KMS-11 (cell line): ENCODE measurements around the gene CD300LG.
"Not testable (repeated sequence)": the region's sequence is repeated elsewhere in the genome, so short reads cannot be mapped to it uniquely, and the experiment has no call there.

Source experiments
- H2AFZ ChIP-seq: fragments of 200-600 bp; sonication (generic); 2 replicates; pipeline ENCODE4 v1.6.1; 2016; ENCODE audit warnings: antibody characterized with exemption, mixed run types, low read depth
- H3K27ac ChIP-seq: fragments of 200-600 bp; sonication (generic); 2 replicates; pipeline ENCODE4 v1.6.1; 2016; ENCODE audit warnings: mild to moderate bottlenecking, mixed run types
- H3K27me3 ChIP-seq: fragments of 200-600 bp; sonication (generic); 2 replicates; pipeline ENCODE4 v1.6.1; 2017; ENCODE audit warnings: mild to moderate bottlenecking, low read depth, mixed run types, moderate library complexity; ENCODE audit not compliant: insufficient read depth
- H3K36me3 ChIP-seq: fragments of 200-600 bp; sonication (generic); 2 replicates; pipeline ENCODE4 v1.6.1; 2017; ENCODE audit warnings: mild to moderate bottlenecking, mixed run types; ENCODE audit not compliant: insufficient read depth
- H3K4me1 ChIP-seq: fragments of 200-600 bp; sonication (generic); 2 replicates; pipeline ENCODE4 v1.6.1; 2016; ENCODE audit warnings: mild to moderate bottlenecking, low read depth, mixed run types; ENCODE audit not compliant: poor library complexity, severe bottlenecking
- H3K4me2 ChIP-seq: fragments of 200-600 bp; sonication (generic); 2 replicates; pipeline ENCODE4 v1.7.0; 2016; ENCODE audit warnings: mild to moderate bottlenecking, mixed run types
- H3K4me3 ChIP-seq: fragments of 200-600 bp; sonication (generic); IDR thresholded peaks from 2 replicates; pipeline ENCODE4 v1.6.1; 2017; ENCODE audit warnings: low read depth, low read length, mixed read lengths; ENCODE audit not compliant: insufficient read depth
- H3K79me2 ChIP-seq: fragments of 200-600 bp; sonication (generic); 2 replicates; pipeline ENCODE4 v1.6.1; 2016; ENCODE audit warnings: low read depth, mixed run types; ENCODE audit not compliant: insufficient read depth
- H3K9ac ChIP-seq: fragments of 200-600 bp; sonication (generic); 2 replicates; pipeline ENCODE4 v1.6.1; 2016; ENCODE audit warnings: mild to moderate bottlenecking, mixed run types
- H4K20me1 ChIP-seq: fragments of 200-600 bp; sonication (generic); 2 replicates; pipeline ENCODE4 v1.6.1; 2016; ENCODE audit warnings: mild to moderate bottlenecking, mixed run types; ENCODE audit not compliant: insufficient read depth
- CTCF ChIP-seq: fragments of 200-600 bp; sonication (generic); conservative IDR thresholded peaks from 2 replicates; pipeline ENCODE4 v1.6.1; 2017; ENCODE audit warnings: low read depth, mild to moderate bottlenecking, antibody characterized with exemption, low read length, moderate library complexity, mixed read lengths

The CD300LG gene

GRCh38 chr17:43891851-43892646 lies 45.1 kb downstream of the CD300LG start:
- H3K27ac ChIP-seq: no peak overlapping the region
- no peaks in the 10 kb centered on the region for H4K20me1 ChIP-seq
- no peaks in the 10 kb centered on the region for H3K27me3 ChIP-seq
- H3K79me2 ChIP-seq: no peaks in the 10 kb centered on the region
- no peak overlapping the region for H2AFZ ChIP-seq
- no peak overlapping the region for H3K4me3 ChIP-seq
- no peaks in the 10 kb centered on the region for H3K4me1 ChIP-seq
- H3K36me3 ChIP-seq: no peaks in the 10 kb centered on the region
- no peak overlapping the region for H3K4me2 ChIP-seq
- no peak overlapping the region for H3K9ac ChIP-seq
- no peak for TF ChIP-seq CTCF

GRCh38 chr17:43892647-43892952 lies 45.6 kb downstream of the CD300LG start:
- no peak overlapping the region for H3K9ac ChIP-seq
- no peak overlapping the region for H2AFZ ChIP-seq
- no peaks in the 10 kb centered on the region for H4K20me1 ChIP-seq
- no peak overlapping the region for H3K4me2 ChIP-seq
- no peaks in the 10 kb centered on the region for H3K4me1 ChIP-seq
- TF ChIP-seq CTCF: no peak
- no peaks in the 10 kb centered on the region for H3K79me2 ChIP-seq
- no peaks in the 10 kb centered on the region for H3K36me3 ChIP-seq
- no peak overlapping the region for H3K27ac ChIP-seq
- no peaks in the 10 kb centered on the region for H3K27me3 ChIP-seq
- no peak overlapping the region for H3K4me3 ChIP-seq

GRCh38 chr17:43894494-43894893 lies 47.5 kb downstream of the CD300LG start:
- not testable (repeated sequence) for H3K36me3 ChIP-seq, H3K4me3 ChIP-seq, H4K20me1 ChIP-seq, H3K79me2 ChIP-seq, H2AFZ ChIP-seq, H3K27ac ChIP-seq, H3K4me1 ChIP-seq, H3K9ac ChIP-seq, H3K4me2 ChIP-seq, H3K27me3 ChIP-seq

GRCh38 chr17:43897831-43898230 lies 50.9 kb downstream of the CD300LG start:
- Histone ChIP-seq H3K4me2 (no peak overlapping the region), H4K20me1 (no peaks in the 10 kb centered on the region), H3K36me3 (no peaks in the 10 kb centered on the region), H2AFZ (no peak overlapping the region), H3K9ac (no peak overlapping the region), H3K79me2 (no peaks in the 10 kb centered on the region), H3K4me3 (no peak overlapping the region), H3K27me3 (peaks cover 3% of the 10 kb centered on the region; the same call in 1 of the 2 replicates), H3K27ac (no peak overlapping the region), H3K4me1 (peaks cover 20% of the 10 kb centered on the region)
- TF ChIP-seq CTCF: no peak

- Histone ChIP-seq H2AFZ (no peak overlapping the region), H3K9ac (no peak overlapping the region), H4K20me1 (no peaks in the 10 kb centered on the region), H3K4me2 (no peak overlapping the region), H3K79me2 (no peaks in the 10 kb centered on the region), H3K36me3 (no peaks in the 10 kb centered on the region), H3K27ac (no peak overlapping the region), H3K4me3 (no peak overlapping the region), H3K27me3 (peaks cover 3% of the 10 kb centered on the region; the same call in 1 of the 2 replicates), H3K4me1 (peaks cover 20% of the 10 kb centered on the region)
- no peak for TF ChIP-seq CTCF
Measured at GRCh38 chr17:43898446-43898845, 51.5 kb downstream of the CD300LG start.
